Inferior parietal cortex (tissue), 1 donor: ENCODE data around the gene ITGA11.

Experiments
- DNase-seq: peaks from one replicate; pipeline ENCODE4 v3.0.0-alpha.2; 2016; ENCODE audit errors: extremely low spot score

The ITGA11 gene

GRCh38 chr15:68373028-68373427 is 58.9 kb downstream of the ITGA11 start:
- DNase-seq = no peak

GRCh38 chr15:68372291-68372811 is 59.6 kb downstream of the ITGA11 start:
- DNase-seq = no peak

GRCh38 chr15:68371851-68372250 is 60.1 kb downstream of the ITGA11 start:
- DNase-seq = no peak

GRCh38 chr15:68371160-68371559 is 60.8 kb downstream of the ITGA11 start:
- no peak for DNase-seq

GRCh38 chr15:68370768-68371151 is 61.2 kb downstream of the ITGA11 start:
- no peak for DNase-seq

GRCh38 chr15:68369931-68370767 is 61.8 kb downstream of the ITGA11 start:
- no peak for DNase-seq

GRCh38 chr15:68368731-68369435 is 63.1 kb downstream of the ITGA11 start:
- DNase-seq = no peak

GRCh38 chr15:68367992-68368391 is 64.0 kb downstream of the ITGA11 start:
- DNase-seq = no peak

- no peak for DNase-seq
Measured at GRCh38 chr15:68367226-68367625, 64.7 kb downstream of the ITGA11 start.

GRCh38 chr15:68366314-68366713 is 65.6 kb downstream of the ITGA11 start:
- DNase-seq = no peak

GRCh38 chr15:68365770-68366169 is 66.2 kb downstream of the ITGA11 start:
- no peak for DNase-seq

- no peak for DNase-seq
Measured at GRCh38 chr15:68365140-68365745, 66.7 kb downstream of the ITGA11 start.

- no peak for DNase-seq
Measured at GRCh38 chr15:68364660-68365035, 67.3 kb downstream of the ITGA11 start.

- DNase-seq = no peak
Measured at GRCh38 chr15:68364028-68364659, 67.8 kb downstream of the ITGA11 start.

GRCh38 chr15:68363353-68363752 is 68.6 kb downstream of the ITGA11 start:
- DNase-seq = no peak

GRCh38 chr15:68362537-68363126 is 69.3 kb downstream of the ITGA11 start:
- DNase-seq = no peak

- DNase-seq = no peak
Measured at GRCh38 chr15:68360721-68361120, 71.2 kb downstream of the ITGA11 start.

GRCh38 chr15:68356778-68357177 is 75.2 kb downstream of the ITGA11 start:
- no peak for DNase-seq

- DNase-seq = no peak
Measured at GRCh38 chr15:68354923-68355322, 77.0 kb downstream of the ITGA11 start.

- no peak for DNase-seq
Measured at GRCh38 chr15:68354268-68354667, 77.7 kb downstream of the ITGA11 start.

- no peak for DNase-seq
Measured at GRCh38 chr15:68353421-68354135, 78.4 kb downstream of the ITGA11 start.
